IPS DF 19.7 (cell line): Measurements from ENCODE around the gene MAVS.

Source experiments
- DNase-seq: peaks from one replicate; pipeline ENCODE4 v3.0.0-alpha.2; 2013; ENCODE audit warnings: low read depth, low spot score

MAVS gene

GRCh38 chr20:3908667-3909066 is 62.0 kb downstream of the MAVS start:
- no peak for DNase-seq

GRCh38 chr20:3909952-3910366 is 63.3 kb downstream of the MAVS start:
- no peak for DNase-seq

- DNase-seq, result no peak
Measured at GRCh38 chr20:3910853-3911252, 64.2 kb downstream of the MAVS start.

GRCh38 chr20:3911956-3912355 is 65.3 kb downstream of the MAVS start:
- no peak for DNase-seq

GRCh38 chr20:3914446-3914845 is 67.8 kb downstream of the MAVS start:
- DNase-seq, result no peak

- DNase-seq, result no peak
Measured at GRCh38 chr20:3915691-3916090, 69.1 kb downstream of the MAVS start.

GRCh38 chr20:3916364-3916763 is 69.7 kb downstream of the MAVS start:
- no peak for DNase-seq

- DNase-seq, result no peak
Measured at GRCh38 chr20:3919352-3919751, 72.7 kb downstream of the MAVS start.

- DNase-seq, result no peak
Measured at GRCh38 chr20:3922223-3922982, 75.8 kb downstream of the MAVS start.

- no peak for DNase-seq
Measured at GRCh38 chr20:3922983-3923339, 76.3 kb downstream of the MAVS start.

- DNase-seq, result no peak
Measured at GRCh38 chr20:3923818-3924217, 77.2 kb downstream of the MAVS start.

GRCh38 chr20:3924304-3925112 is 77.9 kb downstream of the MAVS start:
- no peak for DNase-seq

- DNase-seq, result no peak
Measured at GRCh38 chr20:3925113-3925695, 78.6 kb downstream of the MAVS start.
